HG03039 (cell line): ENCODE results near the gene ZFP36L1.

Experiments
- ATAC-seq: cut with Tn5 transposase; IDR thresholded peaks from one replicate; pipeline ENCODE4 v1.9.1; 2021; ENCODE audit warnings: mild to moderate bottlenecking, moderate library complexity; ENCODE audit not compliant: unreplicated experiment

Gene ZFP36L1

GRCh38 chr14:68792979-68793733 is at the start of gene ZFP36L1:
Gene ZFP36L1 (minus strand): TSS chr14:68793067. CDS start chr14:68792938, 129 bp downstream.
- ATAC-seq: peak; percentile 35

- no peak for ATAC-seq
Observed at GRCh38 chr14:68842298-68842697, 49.4 kb upstream of the ZFP36L1 start.

- no peak for ATAC-seq
Observed at GRCh38 chr14:68841016-68841809, 48.3 kb upstream of the ZFP36L1 start.

- no peak for ATAC-seq
Observed at GRCh38 chr14:68840454-68840853, 47.6 kb upstream of the ZFP36L1 start.

GRCh38 chr14:68836082-68836481 is 43.2 kb upstream of the ZFP36L1 start:
- no peak for ATAC-seq

- ATAC-seq: no peak
Observed at GRCh38 chr14:68834816-68835215, 41.9 kb upstream of the ZFP36L1 start.

- no peak for ATAC-seq
Observed at GRCh38 chr14:68828698-68829097, 35.8 kb upstream of the ZFP36L1 start.

- no peak for ATAC-seq
Observed at GRCh38 chr14:68825729-68826128, 32.9 kb upstream of the ZFP36L1 start.

- ATAC-seq: no peak
Observed at GRCh38 chr14:68824517-68825347, 31.9 kb upstream of the ZFP36L1 start.

GRCh38 chr14:68824207-68824516 is 31.3 kb upstream of the ZFP36L1 start:
- no peak for ATAC-seq

- no peak for ATAC-seq
Observed at GRCh38 chr14:68823434-68824206, 30.8 kb upstream of the ZFP36L1 start.

GRCh38 chr14:68822926-68823325 is 30.1 kb upstream of the ZFP36L1 start:
- ATAC-seq: no peak

- peak; percentile 62 for ATAC-seq
Observed at GRCh38 chr14:68822132-68822651, 29.3 kb upstream of the ZFP36L1 start.

GRCh38 chr14:68820999-68821683 is 28.3 kb upstream of the ZFP36L1 start:
- ATAC-seq: no peak

GRCh38 chr14:68820536-68820935 is 27.7 kb upstream of the ZFP36L1 start:
- ATAC-seq: no peak

GRCh38 chr14:68820119-68820518 is 27.3 kb upstream of the ZFP36L1 start:
- ATAC-seq: no peak

- no peak for ATAC-seq
Observed at GRCh38 chr14:68819260-68819691, 26.4 kb upstream of the ZFP36L1 start.

GRCh38 chr14:68817506-68818212 is 24.8 kb upstream of the ZFP36L1 start:
- no peak for ATAC-seq

GRCh38 chr14:68816943-68817430 is 24.1 kb upstream of the ZFP36L1 start:
- no peak for ATAC-seq
